PC-3 (cell line): ENCODE data around the gene TBC1D25.

ENCODE experiments used
- CTCF ChIP-seq: fragments of 300-600 bp; sonication (generic); conservative IDR thresholded peaks from 2 replicates; pipeline ENCODE4 v1.5.1; 2017; ENCODE audit warnings: antibody characterized with exemption, low read depth, mild to moderate bottlenecking, low read length
- EZH2 ChIP-seq: fragments of 300-600 bp; sonication (generic); IDR thresholded peaks from one replicate; pipeline ENCODE4 v1.6.1; 2017; ENCODE audit warnings: antibody characterized with exemption, mild to moderate bottlenecking, low read length; ENCODE audit not compliant: unreplicated experiment

GRCh38 chrX:48569958-48570357 lies 30.4 kb downstream of the TBC1D25 start:
- no peak for TF ChIP-seq CTCF
- no peak for TF ChIP-seq EZH2
